ENCODE results near the gene MMD.
"Not testable (repeated sequence)": the region's sequence is repeated elsewhere in the genome, so short reads cannot be mapped to it uniquely, and the experiment has no call there.

The MMD gene

GRCh38 chr17:55421179-55421934 is at the start of gene MMD:
TSS of gene MMD (minus strand) at chr17:55421835. CDS start at chr17:55421695, 140 bp downstream.
- DNase-seq: no peak

GRCh38 chr17:55466671-55467070 is 45.0 kb upstream of the MMD start:
- DNase-seq: no peak

GRCh38 chr17:55465771-55466170 is 44.1 kb upstream of the MMD start:
- not testable (repeated sequence) for DNase-seq

- DNase-seq: no peak
These were observed 42.0 kb upstream of the MMD start for GRCh38 chr17:55463600-55463999.

GRCh38 chr17:55462711-55463110 is 41.1 kb upstream of the MMD start:
- DNase-seq: no peak

- no peak for DNase-seq
These were observed 40.6 kb upstream of the MMD start for GRCh38 chr17:55462234-55462633.

- peak; percentile 67 for DNase-seq
These were observed 37.3 kb upstream of the MMD start for GRCh38 chr17:55458978-55459377.

GRCh38 chr17:55458287-55458900 is 36.8 kb upstream of the MMD start:
- no peak for DNase-seq

GRCh38 chr17:55456307-55457240 is 34.9 kb upstream of the MMD start:
- DNase-seq: no peak

GRCh38 chr17:55454906-55455474 is 33.4 kb upstream of the MMD start:
- DNase-seq: no peak

- no peak for DNase-seq
These were observed 32.4 kb upstream of the MMD start for GRCh38 chr17:55453839-55454557.

GRCh38 chr17:55452139-55452790 is 30.6 kb upstream of the MMD start:
- no peak for DNase-seq

- DNase-seq: no peak
These were observed 30.1 kb upstream of the MMD start for GRCh38 chr17:55451758-55452138.

GRCh38 chr17:55451203-55451641 is 29.6 kb upstream of the MMD start:
- DNase-seq: no peak

GRCh38 chr17:55450232-55450825 is 28.7 kb upstream of the MMD start:
- no peak for DNase-seq

- DNase-seq: no peak
These were observed 27.0 kb upstream of the MMD start for GRCh38 chr17:55448681-55449080.

- DNase-seq: no peak
These were observed 25.1 kb upstream of the MMD start for GRCh38 chr17:55446581-55447205.

GRCh38 chr17:55446004-55446403 is 24.4 kb upstream of the MMD start:
- not testable (repeated sequence) for DNase-seq

- no peak for DNase-seq
These were observed 23.1 kb upstream of the MMD start for GRCh38 chr17:55444471-55445441.

- DNase-seq: no peak
These were observed 22.3 kb upstream of the MMD start for GRCh38 chr17:55443904-55444303.
